Measurements from ENCODE around the gene DNAJA3. TPM values are rescaled to one million over a fixed set of nuclear protein-coding genes. Genes with fewer than 3 reads are reported as not detected.

DNAJA3 gene
- polyA plus RNA-seq, 1 experiment = 32.1 TPM

GRCh38 chr16:4378161-4378666, 47.5 kb upstream of the DNAJA3 start:
- TF ChIP-seq, protein P1, sequence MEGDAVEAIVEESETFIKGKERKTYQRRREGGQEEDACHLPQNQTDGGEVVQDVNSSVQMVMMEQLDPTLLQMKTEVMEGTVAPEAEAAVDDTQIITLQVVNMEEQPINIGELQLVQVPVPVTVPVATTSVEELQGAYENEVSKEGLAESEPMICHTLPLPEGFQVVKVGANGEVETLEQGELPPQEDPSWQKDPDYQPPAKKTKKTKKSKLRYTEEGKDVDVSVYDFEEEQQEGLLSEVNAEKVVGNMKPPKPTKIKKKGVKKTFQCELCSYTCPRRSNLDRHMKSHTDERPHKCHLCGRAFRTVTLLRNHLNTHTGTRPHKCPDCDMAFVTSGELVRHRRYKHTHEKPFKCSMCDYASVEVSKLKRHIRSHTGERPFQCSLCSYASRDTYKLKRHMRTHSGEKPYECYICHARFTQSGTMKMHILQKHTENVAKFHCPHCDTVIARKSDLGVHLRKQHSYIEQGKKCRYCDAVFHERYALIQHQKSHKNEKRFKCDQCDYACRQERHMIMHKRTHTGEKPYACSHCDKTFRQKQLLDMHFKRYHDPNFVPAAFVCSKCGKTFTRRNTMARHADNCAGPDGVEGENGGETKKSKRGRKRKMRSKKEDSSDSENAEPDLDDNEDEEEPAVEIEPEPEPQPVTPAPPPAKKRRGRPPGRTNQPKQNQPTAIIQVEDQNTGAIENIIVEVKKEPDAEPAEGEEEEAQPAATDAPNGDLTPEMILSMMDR (IDR thresholded peaks at IDR 0.05; ENCODE audit: low read depth, low read length) = no peak
- DNase-seq (ENCODE audit: low read depth, low spot score) = no peak
- no peak overlapping the region for H3K4me3 ChIP-seq (ENCODE audit: low read depth, low read length)
- peaks cover 4% of the 10 kb centered on the region; the same call in 1 of the 2 replicates for H3K9me3 ChIP-seq (ENCODE audit: control insufficient read depth, insufficient read depth, low read length)
- H3K27ac ChIP-seq (ENCODE audit: low read depth, low read length) = no peak overlapping the region
- ChIA-PET POLR2A (interaction anchor here (1.2 to 1.5 kb wide), 2 partner anchors 8 to 9 kb away, joined by 3 to 4 read pairs; no protein-coding TSS in a partner anchor), CTCF (interaction anchor here (1.0 to 9.1 kb wide), 3 partner anchors 19 to 178 kb away, joined by 3 to 55 read pairs (median 9); no protein-coding TSS in a partner anchor)
- H3K27me3 ChIP-seq (ENCODE audit: control insufficient read depth, insufficient read depth, low read length) = no peaks in the 10 kb centered on the region

- TF ChIP-seq, protein P1 (IDR thresholded peaks at IDR 0.05; ENCODE audit: low read depth, low read length) = no peak
- H3K4me3 ChIP-seq (ENCODE audit: low read depth, low read length) = no peak overlapping the region
- peaks cover 4% of the 10 kb centered on the region; the same call in 1 of the 2 replicates for H3K9me3 ChIP-seq (ENCODE audit: control insufficient read depth, insufficient read depth, low read length)
- ChIA-PET POLR2A (interaction anchor here (1.2 kb wide), 1 partner anchor 9 kb away, joined by 3 read pairs; no protein-coding TSS in a partner anchor), CTCF (interaction anchor here (3.2 to 9.1 kb wide), 2 partner anchors 19 to 24 kb away, joined by 9 to 55 read pairs; no protein-coding TSS in a partner anchor)
- H3K27me3 ChIP-seq (ENCODE audit: control insufficient read depth, insufficient read depth, low read length) = no peaks in the 10 kb centered on the region
- DNase-seq (ENCODE audit: low read depth, low spot score) = no peak
- H3K27ac ChIP-seq (ENCODE audit: low read depth, low read length) = no peak overlapping the region
Measured at GRCh38 chr16:4378999-4379690, 46.5 kb upstream of the DNAJA3 start.

DNA sequence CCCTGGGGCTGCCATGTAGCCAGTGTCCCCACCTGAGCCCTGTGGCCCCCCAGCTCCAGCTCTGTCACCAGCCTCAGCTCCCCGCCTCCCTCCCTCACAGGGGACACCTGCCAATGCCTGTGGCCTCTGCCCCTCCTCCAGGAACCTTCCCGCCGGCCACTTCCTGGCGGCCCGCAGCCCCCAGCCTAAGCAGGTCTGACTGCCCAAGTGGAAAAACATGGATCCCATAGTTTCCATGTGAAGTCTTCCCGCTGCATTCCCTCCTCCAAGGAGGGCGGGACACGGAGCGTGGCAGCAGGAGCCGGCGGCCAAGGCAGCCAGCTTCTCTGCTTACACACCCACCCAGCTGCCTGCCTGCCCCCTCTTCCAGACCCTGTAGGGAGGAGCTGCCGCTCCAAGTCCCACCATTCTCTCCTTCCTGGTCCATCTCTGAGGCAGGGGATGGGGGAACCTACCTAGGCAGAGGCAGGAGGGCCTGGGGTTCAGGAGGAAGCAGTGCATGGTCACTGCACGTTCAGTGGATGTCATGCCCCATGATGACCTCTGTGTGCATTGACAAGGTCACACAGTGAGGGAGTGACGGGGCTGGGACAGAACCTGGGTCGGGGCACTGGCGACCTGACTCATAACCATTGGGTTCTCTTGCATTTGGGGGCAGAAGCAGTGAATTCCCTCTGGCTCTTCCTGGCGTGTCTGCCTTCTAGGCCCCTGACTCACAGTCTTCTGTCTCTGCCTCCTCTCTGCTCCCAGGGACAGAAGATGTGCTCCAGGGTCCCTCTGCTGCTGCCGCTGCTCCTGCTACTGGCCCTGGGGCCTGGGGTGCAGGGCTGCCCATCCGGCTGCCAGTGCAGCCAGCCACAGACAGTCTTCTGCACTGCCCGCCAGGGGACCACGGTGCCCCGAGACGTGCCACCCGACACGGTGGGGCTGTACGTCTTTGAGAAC, 45.3 kb upstream of the DNAJA3 start:
- no peak for DNase-seq (ENCODE audit: low read depth, low spot score)
- H3K27me3 ChIP-seq (ENCODE audit: control insufficient read depth, insufficient read depth, low read length) = no peaks in the 10 kb centered on the region
- peaks cover 4% of the 10 kb centered on the region; the same call in 1 of the 2 replicates for H3K9me3 ChIP-seq (ENCODE audit: control insufficient read depth, insufficient read depth, low read length)
- CTCF ChIA-PET = interaction anchor here (9.1 kb wide), 1 partner anchor 23 kb away, joined by 55 read pairs; no protein-coding TSS in a partner anchor
- H3K4me3 ChIP-seq (ENCODE audit: low read depth, low read length) = no peak overlapping the region
- H3K27ac ChIP-seq (ENCODE audit: low read depth, low read length) = no peak overlapping the region
- POLR2A ChIA-PET = interaction anchor here (0.6 kb wide), 1 partner anchor 28 kb away, joined by 4 read pairs; no protein-coding TSS in a partner anchor
- TF ChIP-seq, protein P1 (IDR thresholded peaks at IDR 0.05; ENCODE audit: low read depth, low read length) = no peak

DNA sequence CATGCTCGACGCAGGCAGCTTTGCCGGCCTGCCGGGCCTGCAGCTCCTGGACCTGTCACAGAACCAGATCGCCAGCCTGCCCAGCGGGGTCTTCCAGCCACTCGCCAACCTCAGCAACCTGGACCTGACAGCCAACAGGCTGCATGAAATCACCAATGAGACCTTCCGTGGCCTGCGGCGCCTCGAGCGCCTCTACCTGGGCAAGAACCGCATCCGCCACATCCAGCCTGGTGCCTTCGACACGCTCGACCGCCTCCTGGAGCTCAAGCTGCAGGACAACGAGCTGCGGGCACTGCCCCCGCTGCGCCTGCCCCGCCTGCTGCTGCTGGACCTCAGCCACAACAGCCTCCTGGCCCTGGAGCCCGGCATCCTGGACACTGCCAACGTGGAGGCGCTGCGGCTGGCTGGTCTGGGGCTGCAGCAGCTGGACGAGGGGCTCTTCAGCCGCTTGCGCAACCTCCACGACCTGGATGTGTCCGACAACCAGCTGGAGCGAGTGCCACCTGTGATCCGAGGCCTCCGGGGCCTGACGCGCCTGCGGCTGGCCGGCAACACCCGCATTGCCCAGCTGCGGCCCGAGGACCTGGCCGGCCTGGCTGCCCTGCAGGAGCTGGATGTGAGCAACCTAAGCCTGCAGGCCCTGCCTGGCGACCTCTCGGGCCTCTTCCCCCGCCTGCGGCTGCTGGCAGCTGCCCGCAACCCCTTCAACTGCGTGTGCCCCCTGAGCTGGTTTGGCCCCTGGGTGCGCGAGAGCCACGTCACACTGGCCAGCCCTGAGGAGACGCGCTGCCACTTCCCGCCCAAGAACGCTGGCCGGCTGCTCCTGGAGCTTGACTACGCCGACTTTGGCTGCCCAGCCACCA, 44.4 kb upstream of the DNAJA3 start:
- TF ChIP-seq, protein P1 (IDR thresholded peaks at IDR 0.05; ENCODE audit: low read depth, low read length) = no peak
- H3K27me3 ChIP-seq (ENCODE audit: control insufficient read depth, insufficient read depth, low read length) = no peaks in the 10 kb centered on the region
- CTCF ChIA-PET = interaction anchor here (9.1 kb wide), 1 partner anchor 22 kb away, joined by 55 read pairs; no protein-coding TSS in a partner anchor
- no peak overlapping the region for H3K4me3 ChIP-seq (ENCODE audit: low read depth, low read length)
- no peak for DNase-seq (ENCODE audit: low read depth, low spot score)
- H3K9me3 ChIP-seq (ENCODE audit: control insufficient read depth, insufficient read depth, low read length) = peaks cover 4% of the 10 kb centered on the region; the same call in 1 of the 2 replicates
- POLR2A ChIA-PET = interaction anchor here (0.9 kb wide), 1 partner anchor 8 kb away, joined by 4 read pairs; no protein-coding TSS in a partner anchor
- H3K27ac ChIP-seq (ENCODE audit: low read depth, low read length) = no peak overlapping the region
